ENCODE measurements around the gene PIEZO2.

Gene PIEZO2

GRCh38 chr18:10804126-10804525, 345.2 kb downstream of the PIEZO2 start:
- TF ChIP-seq CTCF (IDR thresholded peaks at IDR 0.05), result no peak

DNA sequence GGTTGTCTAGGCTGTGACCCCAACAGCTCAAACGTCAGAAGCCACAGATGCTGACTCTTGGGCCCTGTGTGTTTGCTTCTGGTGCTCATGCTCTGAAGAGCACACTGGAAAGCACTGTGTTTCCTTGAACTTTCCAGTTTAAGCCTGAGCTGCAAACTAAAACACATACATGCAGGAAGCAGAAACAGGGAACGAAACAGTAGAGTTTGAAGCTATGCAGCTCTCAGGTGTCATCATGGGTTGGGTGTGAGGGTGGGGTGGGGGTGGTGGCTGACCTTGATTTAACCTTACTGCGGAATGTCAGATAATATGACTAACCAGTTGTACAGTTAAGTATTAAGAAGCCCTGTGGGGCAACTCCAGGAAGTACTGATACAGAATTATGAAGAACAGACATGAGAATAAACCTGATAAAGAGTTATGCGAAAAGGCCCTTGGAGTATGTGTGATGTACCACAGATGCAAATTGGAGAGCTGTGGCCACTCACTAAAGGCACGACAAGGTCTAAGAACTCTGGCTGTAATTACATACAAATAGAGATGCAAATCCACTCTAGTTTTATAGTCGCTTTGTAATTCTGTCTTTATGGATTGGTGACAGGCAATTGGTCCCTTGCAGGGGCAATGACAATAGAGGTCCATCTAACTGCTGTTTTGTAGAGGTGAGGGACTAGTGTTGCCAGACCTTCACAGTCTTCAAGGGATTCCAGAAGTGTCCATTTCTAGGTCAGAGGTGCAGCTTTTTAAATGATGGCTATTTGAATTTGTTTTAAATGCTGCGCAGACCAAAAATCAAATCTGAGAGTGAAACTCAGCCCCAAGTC, 350.4 kb downstream of the PIEZO2 start:
- TF ChIP-seq CTCF (IDR thresholded peaks at IDR 0.05), result no peak

- no peak for TF ChIP-seq CTCF (IDR thresholded peaks at IDR 0.05)
These were observed 351.5 kb downstream of the PIEZO2 start for GRCh38 chr18:10797896-10798295.

- no peak for TF ChIP-seq CTCF (IDR thresholded peaks at IDR 0.05)
These were observed 354.6 kb downstream of the PIEZO2 start for GRCh38 chr18:10794771-10795170.

DNA sequence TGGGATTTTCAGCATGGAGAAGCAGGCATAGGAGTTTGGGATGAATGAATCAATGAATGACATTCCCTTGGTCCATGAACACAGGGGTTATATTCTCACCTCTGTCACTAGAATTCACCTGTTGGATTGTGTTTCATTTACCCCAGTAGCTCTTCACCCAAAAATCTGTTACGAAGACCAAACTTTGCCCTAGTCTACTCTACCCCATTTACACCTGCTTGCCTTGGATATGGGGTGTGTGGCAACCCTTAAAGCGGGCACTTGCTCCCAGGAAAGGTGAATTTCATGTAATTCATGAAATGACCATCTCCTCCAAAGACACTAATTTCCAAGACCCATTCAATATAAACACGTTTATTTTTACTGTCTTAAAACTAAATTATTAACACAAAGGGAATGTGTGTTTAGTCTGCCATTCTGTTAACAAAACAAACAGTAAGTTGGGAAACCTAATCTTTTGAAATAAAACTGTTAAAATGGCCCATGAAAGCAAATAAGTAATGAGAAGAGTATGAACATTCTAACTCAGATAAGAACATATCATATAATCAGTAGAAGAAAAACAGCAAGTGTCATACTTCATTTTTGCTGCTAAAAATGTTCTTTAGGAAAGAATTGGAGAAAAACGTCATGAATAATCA, 355.5 kb downstream of the PIEZO2 start:
- TF ChIP-seq CTCF (IDR thresholded peaks at IDR 0.05), result no peak

DNA sequence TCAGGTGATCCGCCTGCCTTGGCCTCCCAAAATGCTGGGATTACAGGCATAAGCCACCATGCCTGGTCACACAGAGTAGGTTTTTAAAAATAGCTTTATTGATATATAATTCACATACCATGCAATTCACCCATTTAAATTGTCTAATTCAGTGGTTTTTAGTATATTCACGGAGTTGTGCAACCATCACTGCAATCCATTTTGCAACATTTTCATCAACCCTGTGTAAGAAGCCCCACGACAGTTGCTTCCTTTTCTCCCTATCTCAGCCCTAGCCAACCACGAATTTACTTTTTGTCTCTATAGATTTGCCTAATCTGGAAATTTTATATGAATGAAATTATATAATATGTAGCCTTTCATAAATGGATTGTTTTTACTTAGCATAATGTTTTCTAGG, 357.2 kb downstream of the PIEZO2 start:
- TF ChIP-seq CTCF (IDR thresholded peaks at IDR 0.05), result no peak

- TF ChIP-seq CTCF (IDR thresholded peaks at IDR 0.05), result no peak
These were observed 358.1 kb downstream of the PIEZO2 start for GRCh38 chr18:10791169-10791831.
